DOHH2 (cell line): ENCODE measurements around the gene PYGO1.
"Not testable (repeated sequence)": the region's sequence is repeated elsewhere in the genome, so short reads cannot be mapped to it uniquely, and the experiment has no call there.

Experiments used
- H3F3A ChIP-seq: fragments of 200-600 bp; sonication (generic), shearing (Covaris generic); 2 replicates; pipeline ENCODE4 v1.6.0; 2016; ENCODE audit warnings: antibody characterized with exemption, mild to moderate bottlenecking; ENCODE audit not compliant: control insufficient read depth, insufficient read depth
- H3K27ac ChIP-seq: fragments of 200-600 bp; sonication (generic); 2 replicates; pipeline ENCODE4 v1.5.1; 2014; ENCODE audit warnings: low read depth, mild to moderate bottlenecking, low read length, moderate library complexity
- H3K27me3 ChIP-seq: fragments of 200-600 bp; sonication (generic); 2 replicates; pipeline ENCODE4 v1.6.1; 2014; ENCODE audit warnings: mild to moderate bottlenecking, low read length, mixed read lengths; ENCODE audit not compliant: control insufficient read depth
- H3K36me3 ChIP-seq: fragments of 200-600 bp; sonication (generic); 2 replicates; pipeline ENCODE4 v1.6.1; 2014; ENCODE audit warnings: mild to moderate bottlenecking, low read length, moderate library complexity, mixed read lengths; ENCODE audit not compliant: control insufficient read depth
- H3K4me1 ChIP-seq: fragments of 200-600 bp; sonication (generic); 2 replicates; pipeline ENCODE4 v1.6.1; 2014; ENCODE audit warnings: mild to moderate bottlenecking, low read length, mixed read lengths; ENCODE audit not compliant: control insufficient read depth
- H3K4me2 ChIP-seq: fragments of 200-600 bp; sonication (generic); 2 replicates; pipeline ENCODE4 v1.6.0; 2014; ENCODE audit warnings: mild to moderate bottlenecking, low read length, moderate library complexity
- H3K4me3 ChIP-seq: fragments of 200-600 bp; sonication (generic); 2 replicates; pipeline ENCODE4 v1.5.1; 2014; ENCODE audit warnings: mild to moderate bottlenecking, low read length, mixed read lengths
- H3K79me2 ChIP-seq: fragments of 200-600 bp; sonication (generic); 2 replicates; pipeline ENCODE4 v1.6.1; 2014; ENCODE audit warnings: mild to moderate bottlenecking, low read length, mixed read lengths; ENCODE audit not compliant: control insufficient read depth
- H3K9me2 ChIP-seq: fragments of 200-600 bp; sonication (generic); replicated peaks from 2 replicates; pipeline ENCODE4 v1.6.1; 2014; ENCODE audit warnings: mild to moderate bottlenecking, low read length, mixed read lengths; ENCODE audit not compliant: control insufficient read depth
- H3K9me3 ChIP-seq: fragments of 200-600 bp; sonication (generic); 2 replicates; pipeline ENCODE4 v1.6.1; 2014; ENCODE audit warnings: antibody characterized with exemption, low read length, mixed read lengths; ENCODE audit not compliant: control insufficient read depth, insufficient read depth
- H4K20me1 ChIP-seq: fragments of 200-600 bp; sonication (generic); 2 replicates; pipeline ENCODE4 v1.6.0; 2014; ENCODE audit warnings: low read depth, mild to moderate bottlenecking, antibody characterized with exemption, low read length, moderate library complexity; ENCODE audit not compliant: control insufficient read depth, insufficient read depth
- EZH2phosphoT487 ChIP-seq: fragments of 200-600 bp; sonication (generic); IDR thresholded peaks from 2 replicates; pipeline ENCODE4 v1.6.1; 2017; ENCODE audit warnings: borderline replicate concordance, mild to moderate bottlenecking, antibody characterized with exemption, low read length, moderate library complexity, mixed read lengths
- TF ChIP-seq, protein P1 (sequence below): fragments of 200-600 bp; sonication (generic); IDR thresholded peaks from one replicate; pipeline ENCODE4 v1.5.1; 2014; ENCODE audit warnings: antibody characterized with exemption, mild to moderate bottlenecking, low read depth, low read length; ENCODE audit not compliant: poor library complexity, severe bottlenecking

The PYGO1 gene

GRCh38 chr15:55513621-55514413 is 74.3 kb downstream of the PYGO1 start:
- H3K27ac ChIP-seq, H3K4me2 ChIP-seq: not testable (repeated sequence)
- TF ChIP-seq, protein P1, sequence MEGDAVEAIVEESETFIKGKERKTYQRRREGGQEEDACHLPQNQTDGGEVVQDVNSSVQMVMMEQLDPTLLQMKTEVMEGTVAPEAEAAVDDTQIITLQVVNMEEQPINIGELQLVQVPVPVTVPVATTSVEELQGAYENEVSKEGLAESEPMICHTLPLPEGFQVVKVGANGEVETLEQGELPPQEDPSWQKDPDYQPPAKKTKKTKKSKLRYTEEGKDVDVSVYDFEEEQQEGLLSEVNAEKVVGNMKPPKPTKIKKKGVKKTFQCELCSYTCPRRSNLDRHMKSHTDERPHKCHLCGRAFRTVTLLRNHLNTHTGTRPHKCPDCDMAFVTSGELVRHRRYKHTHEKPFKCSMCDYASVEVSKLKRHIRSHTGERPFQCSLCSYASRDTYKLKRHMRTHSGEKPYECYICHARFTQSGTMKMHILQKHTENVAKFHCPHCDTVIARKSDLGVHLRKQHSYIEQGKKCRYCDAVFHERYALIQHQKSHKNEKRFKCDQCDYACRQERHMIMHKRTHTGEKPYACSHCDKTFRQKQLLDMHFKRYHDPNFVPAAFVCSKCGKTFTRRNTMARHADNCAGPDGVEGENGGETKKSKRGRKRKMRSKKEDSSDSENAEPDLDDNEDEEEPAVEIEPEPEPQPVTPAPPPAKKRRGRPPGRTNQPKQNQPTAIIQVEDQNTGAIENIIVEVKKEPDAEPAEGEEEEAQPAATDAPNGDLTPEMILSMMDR, result peak; percentile 44

GRCh38 chr15:55513152-55513551 is 75.0 kb downstream of the PYGO1 start:
- no peaks in the 10 kb centered on the region for H4K20me1 ChIP-seq
- no peak overlapping the region for H3K4me3 ChIP-seq
- H3K4me1 ChIP-seq, result no peaks in the 10 kb centered on the region
- no peak overlapping the region for H3K4me2 ChIP-seq
- no peaks in the 10 kb centered on the region for H3F3A ChIP-seq
- no peaks in the 10 kb centered on the region for H3K9me2 ChIP-seq
- H3K27ac ChIP-seq, result no peak overlapping the region
- no peaks in the 10 kb centered on the region for H3K79me2 ChIP-seq
- no peaks in the 10 kb centered on the region for H3K27me3 ChIP-seq
- H3K9me3 ChIP-seq, result no peaks in the 10 kb centered on the region
- TF ChIP-seq, protein P1, result no peak
- TF ChIP-seq EZH2phosphoT487, result no peak
- no peaks in the 10 kb centered on the region for H3K36me3 ChIP-seq

More at GRCh38 chr15:55513621-55514413, 74.3 kb downstream of the PYGO1 start:
- not testable (repeated sequence) for H3K9me2 ChIP-seq, H3K4me3 ChIP-seq, H4K20me1 ChIP-seq, H3K27me3 ChIP-seq, H3K36me3 ChIP-seq, H3F3A ChIP-seq, H3K79me2 ChIP-seq, H3K4me1 ChIP-seq, H3K9me3 ChIP-seq

GRCh38 chr15:55507567-55507966 is 80.6 kb downstream of the PYGO1 start:
- TF ChIP-seq, protein P1, result no peak
- Histone ChIP-seq H3K4me2 (no peak overlapping the region), H3K9me3 (no peaks in the 10 kb centered on the region), H3F3A (no peaks in the 10 kb centered on the region), H3K9me2 (no peaks in the 10 kb centered on the region), H3K4me1 (no peaks in the 10 kb centered on the region), H3K27me3 (no peaks in the 10 kb centered on the region), H3K36me3 (no peaks in the 10 kb centered on the region), H4K20me1 (no peaks in the 10 kb centered on the region), H3K4me3 (no peak overlapping the region), H3K79me2 (no peaks in the 10 kb centered on the region), H3K27ac (no peak overlapping the region)

GRCh38 chr15:55505407-55505806 is 82.7 kb downstream of the PYGO1 start:
- not testable (repeated sequence) for H3F3A ChIP-seq, H3K27ac ChIP-seq, H3K4me2 ChIP-seq, H3K4me1 ChIP-seq, H3K9me3 ChIP-seq, H3K27me3 ChIP-seq, H3K36me3 ChIP-seq, H3K4me3 ChIP-seq, H3K79me2 ChIP-seq, H3K9me2 ChIP-seq, H4K20me1 ChIP-seq
